Fibroblast of pulmonary artery (primary cell): ENCODE measurements around the gene PPP1R3D.

Source experiments
- DNase-seq: peaks from one replicate; pipeline ENCODE4 v3.0.0-alpha.2; 2010; ENCODE audit warnings: low read depth
- H3K4me3 ChIP-seq: replicated peaks from 2 replicates; pipeline ENCODE4 v1.5.1; 2011; ENCODE audit warnings: low read depth, mild to moderate bottlenecking, control low read depth, low read length, moderate library complexity
- CTCF ChIP-seq: IDR thresholded peaks from 2 replicates; pipeline ENCODE4 v1.5.1; 2011; ENCODE audit warnings: mild to moderate bottlenecking, control low read depth, low read length, inconsistent platforms; ENCODE audit errors: missing control alignments

Gene PPP1R3D

GRCh38 chr20:59925899-59926298 is 14.2 kb downstream of the PPP1R3D start:
- DNase-seq = no peak
- no peak for TF ChIP-seq CTCF
- H3K4me3 ChIP-seq = no peak overlapping the region

- no peak overlapping the region for H3K4me3 ChIP-seq
- no peak for DNase-seq
- TF ChIP-seq CTCF = no peak
These were observed 14.7 kb downstream of the PPP1R3D start for GRCh38 chr20:59925359-59925758.

- TF ChIP-seq CTCF = no peak
- no peak overlapping the region for H3K4me3 ChIP-seq
- DNase-seq = no peak
These were observed 16.6 kb downstream of the PPP1R3D start for GRCh38 chr20:59923514-59923913.

GRCh38 chr20:59920944-59921343 is 19.2 kb downstream of the PPP1R3D start:
- DNase-seq = no peak
- H3K4me3 ChIP-seq = no peak overlapping the region
- TF ChIP-seq CTCF = no peak

- no peak overlapping the region for H3K4me3 ChIP-seq
- no peak for DNase-seq
- no peak for TF ChIP-seq CTCF
These were observed 27.5 kb downstream of the PPP1R3D start for GRCh38 chr20:59912609-59913008.

- no peak overlapping the region for H3K4me3 ChIP-seq
- TF ChIP-seq CTCF = no peak
- DNase-seq = no peak
These were observed 29.1 kb downstream of the PPP1R3D start for GRCh38 chr20:59911041-59911440.

- H3K4me3 ChIP-seq = no peak overlapping the region
- no peak for TF ChIP-seq CTCF
- DNase-seq = no peak
These were observed 31.2 kb downstream of the PPP1R3D start for GRCh38 chr20:59908855-59909254.
